ENCODE measurements around the gene SCAP.
"Not testable (repeated sequence)": the region's sequence is repeated elsewhere in the genome, so short reads cannot be mapped to it uniquely, and the experiment has no call there.

The SCAP gene

DNA sequence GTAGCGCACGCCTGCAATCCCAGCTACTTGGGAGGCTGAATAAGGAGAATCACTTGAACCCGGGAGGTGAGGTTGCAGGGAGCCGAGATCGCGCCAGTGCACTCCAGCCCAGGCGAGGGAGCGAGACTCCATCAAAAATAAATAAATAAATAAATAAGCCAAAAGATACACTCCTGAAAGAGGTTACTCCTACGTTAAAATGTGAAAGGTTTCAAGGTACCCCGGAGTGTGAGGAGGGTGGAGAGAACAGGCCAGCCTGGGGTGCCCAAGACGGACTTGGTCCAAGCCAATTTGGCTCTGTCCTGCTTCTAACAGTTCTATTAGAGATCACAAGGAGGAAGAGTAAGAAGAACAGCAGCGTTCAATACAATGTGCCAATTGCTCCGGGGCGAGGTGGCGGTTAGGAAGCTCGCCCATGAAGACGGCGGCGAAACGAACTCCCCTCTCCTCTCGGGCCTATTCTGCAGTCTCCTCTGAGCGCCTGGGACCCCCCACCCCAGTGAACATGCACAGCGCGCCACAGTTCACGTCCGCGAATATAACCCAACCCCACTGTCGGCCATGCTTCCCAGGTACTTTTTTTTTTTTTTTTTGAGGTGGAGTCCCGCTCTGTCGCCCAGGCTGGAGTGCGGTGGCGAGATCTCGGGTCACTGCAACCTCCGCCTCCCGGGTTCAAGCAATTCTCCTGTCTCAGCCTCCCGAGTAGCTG lies 36.8 kb upstream of the SCAP start:
- Histone ChIP-seq H3K27me3 (no peaks in the 10 kb centered on the region), H3K9me3 (no peaks in the 10 kb centered on the region), H3K4me1 (peaks cover 15% of the 10 kb centered on the region), H3K4me3 (peak overlapping the region; percentile 81), H3K27ac (peak overlapping the region; percentile 93), H4K20me1 (no peaks in the 10 kb centered on the region), H3K4me2 (peak overlapping the region; percentile 87), H3K36me3 (peaks cover 40% of the 10 kb centered on the region), H3K9ac (peak overlapping the region; percentile 93)
- no peak for TF ChIP-seq Cebpa-rat (IDR thresholded peaks at IDR 0.05)

DNA sequence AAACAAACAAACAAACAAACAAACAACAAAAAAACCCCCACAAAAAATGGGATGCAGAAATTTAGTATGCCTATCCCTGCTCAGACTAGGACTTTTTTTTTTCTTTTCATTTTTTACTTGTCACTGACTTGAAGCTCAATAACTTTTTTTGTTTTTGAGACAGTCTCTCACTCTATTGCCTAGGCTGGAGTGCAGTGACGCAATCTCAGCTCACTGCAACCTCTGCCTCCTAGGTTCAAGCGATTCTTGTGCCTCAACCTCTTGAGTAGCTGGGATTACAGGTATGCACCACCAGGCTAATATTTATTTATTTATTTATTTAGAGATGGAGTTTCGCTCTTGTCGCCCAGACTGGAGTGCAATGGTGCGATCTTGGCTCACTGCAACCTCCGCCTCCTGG lies 29.5 kb upstream of the SCAP start:
- not testable (repeated sequence) for H3K4me2 ChIP-seq, H4K20me1 ChIP-seq, H3K27ac ChIP-seq, H3K9me3 ChIP-seq, H3K9ac ChIP-seq, H3K4me1 ChIP-seq, H3K27me3 ChIP-seq, H3K4me3 ChIP-seq
- peaks cover 94% of the 10 kb centered on the region for H3K36me3 ChIP-seq

DNA sequence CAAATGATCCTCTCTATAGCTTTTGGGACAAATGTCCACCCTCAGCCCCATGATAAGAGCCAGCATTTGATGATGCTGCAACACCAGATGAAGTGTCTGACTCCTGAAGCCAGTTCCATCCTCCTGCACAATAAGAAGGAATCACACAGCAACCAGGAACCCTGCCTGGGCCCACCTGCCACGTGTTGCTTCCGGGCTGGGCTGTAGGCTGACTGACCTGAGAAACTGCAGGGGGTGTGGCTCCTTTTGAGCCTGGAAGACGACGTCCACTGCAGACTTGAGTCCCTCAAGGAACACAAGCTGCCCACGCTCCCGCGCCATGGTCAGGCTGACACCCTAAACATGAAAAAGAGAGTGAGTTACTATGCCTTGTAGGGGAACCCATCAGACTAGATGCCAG lies 28.4 kb upstream of the SCAP start:
- H3K4me1 ChIP-seq = no peaks in the 10 kb centered on the region
- no peaks in the 10 kb centered on the region for H3K9me3 ChIP-seq
- H3K4me2 ChIP-seq = no peak overlapping the region
- TF ChIP-seq Cebpa-rat (IDR thresholded peaks at IDR 0.05) = no peak
- no peaks in the 10 kb centered on the region for H4K20me1 ChIP-seq
- peaks cover 93% of the 10 kb centered on the region for H3K36me3 ChIP-seq
- no peak overlapping the region for H3K4me3 ChIP-seq
- no peaks in the 10 kb centered on the region for H3K27me3 ChIP-seq
- no peak overlapping the region for H3K9ac ChIP-seq
- H3K27ac ChIP-seq = no peak overlapping the region

DNA sequence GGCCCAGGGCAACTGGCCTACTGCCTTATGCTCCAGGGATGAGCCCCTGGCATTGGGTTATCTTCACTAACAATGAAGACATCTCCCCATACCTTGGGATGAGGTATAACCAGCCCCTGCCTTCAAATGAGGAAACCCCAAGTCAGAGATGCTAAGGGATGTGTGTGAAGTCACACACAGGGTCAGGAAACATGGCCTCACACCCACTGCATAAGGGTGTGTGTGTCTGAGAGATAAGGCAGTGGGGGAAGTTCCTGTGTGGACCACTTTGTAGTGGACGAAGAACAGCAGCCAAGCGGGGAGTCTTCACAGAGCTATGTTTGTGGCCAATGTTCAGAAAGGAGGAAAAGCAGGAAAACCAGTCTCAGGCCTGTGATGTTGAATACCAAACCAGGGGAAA lies 27.3 kb upstream of the SCAP start:
- Histone ChIP-seq H3K36me3 (peaks cover 93% of the 10 kb centered on the region), H4K20me1 (no peaks in the 10 kb centered on the region), H3K27ac (no peak overlapping the region), H3K4me3 (no peak overlapping the region), H3K4me2 (no peak overlapping the region), H3K4me1 (no peaks in the 10 kb centered on the region), H3K27me3 (no peaks in the 10 kb centered on the region), H3K9ac (no peak overlapping the region), H3K9me3 (no peaks in the 10 kb centered on the region)
- no peak for TF ChIP-seq Cebpa-rat (IDR thresholded peaks at IDR 0.05)

DNA sequence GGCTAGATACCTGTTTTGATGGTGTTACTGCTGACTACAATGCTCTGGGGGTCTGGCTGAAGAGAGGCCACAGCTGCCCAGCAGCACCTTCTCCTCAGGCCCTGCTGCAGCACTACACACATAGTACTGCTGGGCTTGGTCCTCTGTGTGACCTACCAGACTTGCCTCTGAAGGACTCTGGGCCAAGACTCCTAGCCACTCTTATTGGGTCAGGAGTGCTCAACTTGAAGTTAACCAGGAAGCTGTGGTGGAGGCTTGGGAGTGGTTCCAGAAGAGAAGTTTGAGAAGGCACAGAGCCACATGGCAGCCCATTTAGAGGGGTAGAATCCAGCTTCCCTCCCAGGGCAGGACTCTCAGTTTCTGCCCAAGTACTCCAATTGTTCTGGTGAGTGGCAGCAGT lies 21.2 kb upstream of the SCAP start:
- Histone ChIP-seq H3K27ac (0 out of 2 replicates have a peak overlapping the region, but pooled peaks have one; percentile 22), H3K9ac (no peak overlapping the region), H3K4me3 (no peak overlapping the region), H4K20me1 (no peaks in the 10 kb centered on the region), H3K4me1 (peaks cover 35% of the 10 kb centered on the region), H3K4me2 (no peak overlapping the region), H3K36me3 (peaks cover 75% of the 10 kb centered on the region), H3K9me3 (no peaks in the 10 kb centered on the region), H3K27me3 (no peaks in the 10 kb centered on the region)
- no peak for TF ChIP-seq Cebpa-rat (IDR thresholded peaks at IDR 0.05)

DNA sequence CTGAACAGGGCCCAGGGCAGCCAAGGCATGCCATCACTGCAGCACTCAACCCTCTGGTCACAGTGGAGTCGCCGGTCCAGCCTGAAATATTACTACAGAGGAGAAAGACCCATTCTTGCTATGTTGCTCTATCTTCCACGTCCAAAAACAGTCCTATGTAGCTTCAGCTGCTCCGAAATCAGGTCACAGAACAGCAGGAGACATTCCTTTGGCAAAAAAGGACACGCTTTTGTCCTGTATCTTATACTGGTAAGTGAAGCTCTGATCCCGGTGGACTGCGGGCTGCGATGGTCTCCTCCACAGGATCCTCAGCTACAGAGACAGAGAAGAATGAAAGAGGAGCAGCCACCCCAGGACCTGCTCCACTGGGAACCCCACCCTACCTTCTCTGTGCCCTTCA lies 20.1 kb upstream of the SCAP start:
- H4K20me1 ChIP-seq = no peaks in the 10 kb centered on the region
- H3K4me1 ChIP-seq = peaks cover 45% of the 10 kb centered on the region
- no peak overlapping the region for H3K4me2 ChIP-seq
- H3K9ac ChIP-seq = no peak overlapping the region
- no peaks in the 10 kb centered on the region for H3K9me3 ChIP-seq
- peaks cover 65% of the 10 kb centered on the region for H3K36me3 ChIP-seq
- H3K27me3 ChIP-seq = no peaks in the 10 kb centered on the region
- TF ChIP-seq Cebpa-rat (IDR thresholded peaks at IDR 0.05) = no peak
- 0 out of 2 replicates have a peak overlapping the region, but pooled peaks have one; percentile 18 for H3K27ac ChIP-seq
- H3K4me3 ChIP-seq = no peak overlapping the region

DNA sequence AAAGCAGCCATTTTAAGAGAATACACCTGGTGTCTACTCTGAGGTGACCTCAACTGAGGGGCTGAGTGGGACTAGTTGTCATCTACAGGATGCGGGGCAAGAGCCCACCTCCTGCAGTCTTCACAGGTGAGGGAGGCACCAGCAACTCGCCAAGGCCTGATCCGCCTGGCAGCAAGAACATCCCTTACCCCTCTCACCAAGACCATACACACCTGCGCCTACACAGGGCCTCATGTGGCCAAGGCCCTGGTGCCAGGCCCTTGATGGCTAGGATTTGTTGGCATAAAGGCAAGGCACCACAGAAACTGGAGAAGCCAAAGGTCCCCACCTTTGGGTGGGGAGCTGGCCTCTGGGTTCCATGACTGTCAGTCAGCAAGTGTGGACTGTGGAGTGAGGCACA lies 19.4 kb upstream of the SCAP start:
- H3K4me1 ChIP-seq = peaks cover 53% of the 10 kb centered on the region
- no peak for TF ChIP-seq Cebpa-rat (IDR thresholded peaks at IDR 0.05)

DNA sequence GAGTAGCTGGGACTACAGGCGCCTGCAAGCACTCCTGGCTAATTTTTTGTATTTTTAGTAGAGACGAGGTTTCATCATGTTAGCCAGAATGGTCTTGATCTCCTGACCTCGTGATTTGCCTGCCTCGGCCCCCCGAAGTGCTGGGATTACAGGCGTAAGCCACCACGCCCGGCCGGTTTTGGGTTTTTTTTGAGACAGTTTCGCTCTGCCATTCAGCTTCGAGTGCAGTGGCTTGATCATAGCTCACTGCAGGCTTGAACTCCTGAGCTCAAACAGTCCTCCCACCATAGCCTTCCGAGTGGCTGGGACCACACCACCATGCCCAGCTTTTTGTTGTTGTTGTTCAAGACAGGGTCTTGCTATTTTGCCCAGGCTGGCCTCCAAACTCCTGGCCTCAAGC lies 16.0 kb upstream of the SCAP start:
- Histone ChIP-seq H4K20me1 (no peaks in the 10 kb centered on the region), H3K27ac (peak overlapping the region; percentile 60; the same call in 1 of the 2 replicates), H3K9ac (no peak overlapping the region; the same call in 1 of the 2 replicates), H3K4me1 (peaks cover 57% of the 10 kb centered on the region), H3K4me3 (no peak overlapping the region), H3K27me3 (no peaks in the 10 kb centered on the region), H3K9me3 (no peaks in the 10 kb centered on the region), H3K36me3 (peaks cover 50% of the 10 kb centered on the region), H3K4me2 (peak overlapping the region; percentile 70)
- no peak for TF ChIP-seq Cebpa-rat (IDR thresholded peaks at IDR 0.05)

More for the DNA sequence above, 19.4 kb upstream of the SCAP start:
- H4K20me1 ChIP-seq = no peaks in the 10 kb centered on the region
- peak overlapping the region; percentile 18; the same call in 1 of the 2 replicates for H3K27ac ChIP-seq
- H3K9me3 ChIP-seq = no peaks in the 10 kb centered on the region
- H3K4me2 ChIP-seq = no peak overlapping the region
- peaks cover 57% of the 10 kb centered on the region for H3K36me3 ChIP-seq
- no peak overlapping the region for H3K4me3 ChIP-seq
- no peaks in the 10 kb centered on the region for H3K27me3 ChIP-seq
- no peak overlapping the region for H3K9ac ChIP-seq

DNA sequence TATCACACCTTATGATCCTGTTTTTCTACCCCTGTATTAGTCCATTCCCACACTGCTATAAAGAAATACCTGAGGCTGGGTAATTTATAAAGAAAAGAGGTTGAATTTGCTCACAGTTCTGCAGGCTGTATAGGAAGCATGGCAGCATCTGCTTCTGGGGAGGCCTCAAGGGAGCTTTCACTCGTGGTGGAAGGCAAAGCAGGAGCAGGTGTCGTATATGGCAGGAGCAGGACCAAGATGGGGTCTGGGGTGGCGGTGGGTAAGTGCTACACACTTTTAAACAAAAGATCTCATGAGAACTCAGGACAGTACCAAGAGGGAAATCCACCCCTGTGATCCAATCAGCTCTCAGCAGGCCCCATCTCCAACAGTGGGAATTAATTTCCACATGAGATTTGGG lies 15.4 kb upstream of the SCAP start:
- Histone ChIP-seq H3K27me3 (no peaks in the 10 kb centered on the region), H3K9me3 (no peaks in the 10 kb centered on the region), H3K4me3 (no peak overlapping the region), H3K9ac (no peak overlapping the region), H4K20me1 (no peaks in the 10 kb centered on the region), H3K36me3 (peaks cover 49% of the 10 kb centered on the region), H3K4me2 (peak overlapping the region; percentile 70), H3K27ac (peak overlapping the region; percentile 60; the same call in 1 of the 2 replicates), H3K4me1 (peaks cover 57% of the 10 kb centered on the region)
- no peak for TF ChIP-seq Cebpa-rat (IDR thresholded peaks at IDR 0.05)

DNA sequence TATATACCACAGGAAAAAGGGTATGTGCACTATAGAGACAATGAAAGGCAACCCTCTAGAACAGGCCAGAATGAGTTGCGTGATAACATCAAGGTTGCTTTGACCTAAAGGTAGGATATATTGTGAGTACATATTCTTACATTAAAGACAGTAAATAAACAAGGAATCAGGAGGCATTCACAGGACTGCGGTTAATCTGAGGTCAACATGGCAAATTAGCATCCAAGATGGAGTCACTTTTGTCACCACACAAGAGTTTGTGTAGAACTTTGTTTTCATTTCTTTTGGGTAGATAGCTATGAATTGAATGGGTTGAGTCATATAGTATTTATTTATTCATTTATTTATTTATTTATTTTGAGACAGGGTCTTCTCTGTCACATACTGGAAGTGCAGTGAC lies 11.5 kb upstream of the SCAP start:
- H3K27ac ChIP-seq = no peak overlapping the region
- H3K9ac ChIP-seq = no peak overlapping the region
- H3K27me3 ChIP-seq = no peaks in the 10 kb centered on the region
- no peak for TF ChIP-seq Cebpa-rat (IDR thresholded peaks at IDR 0.05)
- peaks cover 36% of the 10 kb centered on the region for H3K36me3 ChIP-seq
- H4K20me1 ChIP-seq = no peaks in the 10 kb centered on the region
- no peaks in the 10 kb centered on the region for H3K9me3 ChIP-seq
- H3K4me3 ChIP-seq = no peak overlapping the region
- no peak overlapping the region for H3K4me2 ChIP-seq
- peaks cover 32% of the 10 kb centered on the region for H3K4me1 ChIP-seq

Data from BLaER1 (cell line).